Nephron progenitor cell (in vitro differentiated cells): ENCODE results near the gene ICOSLG.
"Not testable (repeated sequence)": the region's sequence is repeated elsewhere in the genome, so short reads cannot be mapped to it uniquely, and the experiment has no call there.

Experiments used
- DNase-seq: peaks from one replicate; pipeline ENCODE4 v3.0.0; 2021
- H3K27ac Mint-ChIP-seq: 2 replicates; pipeline ENCODE4 v1.8.0; 2021; ENCODE audit warnings: mild to moderate bottlenecking, moderate library complexity, mixed read lengths
- H3K27me3 Mint-ChIP-seq: 2 replicates; pipeline ENCODE4 v1.8.0; 2021; ENCODE audit warnings: mild to moderate bottlenecking, low read depth, mixed read lengths; ENCODE audit not compliant: poor library complexity
- H3K36me3 Mint-ChIP-seq: 2 replicates; pipeline ENCODE4 v1.8.0; 2021; ENCODE audit warnings: low read depth, mixed read lengths
- H3K4me1 Mint-ChIP-seq: 2 replicates; pipeline ENCODE4 v1.8.0; 2021; ENCODE audit warnings: mixed read lengths
- H3K4me3 Mint-ChIP-seq: 2 replicates; pipeline ENCODE4 v1.8.0; 2021; ENCODE audit warnings: mild to moderate bottlenecking, moderate library complexity, mixed read lengths
- H3K9me3 Mint-ChIP-seq: 2 replicates; pipeline ENCODE4 v1.8.0; 2021; ENCODE audit warnings: mild to moderate bottlenecking, moderate library complexity, mixed read lengths
- CTCF ChIP-seq: fragments of 200-600 bp; sonication (generic); IDR thresholded peaks from 2 replicates; pipeline ENCODE4 v1.5.0; 2021; ENCODE audit warnings: antibody characterized with exemption

ICOSLG gene

DNA sequence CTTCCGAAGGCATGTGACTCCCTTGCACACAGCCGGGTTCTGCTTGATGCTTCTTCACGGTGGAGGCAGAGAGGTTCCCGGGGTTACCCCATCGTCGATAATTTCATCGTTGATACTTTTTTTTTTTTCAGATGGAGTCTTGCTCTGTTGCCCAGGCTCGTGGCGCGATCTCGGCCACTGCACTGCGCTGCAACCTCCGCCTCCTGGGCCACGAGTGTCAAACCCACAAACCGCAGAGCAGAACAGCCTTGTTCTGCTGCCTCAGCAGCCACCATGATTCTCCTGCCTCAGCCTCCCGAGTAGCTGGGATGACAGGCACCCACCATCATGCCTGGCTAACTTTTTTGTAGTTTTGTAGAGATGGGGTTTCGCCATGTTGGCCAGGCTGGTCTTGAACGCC, 20.1 kb downstream of the ICOSLG start:
- not testable (repeated sequence) for H3K36me3 Mint-ChIP-seq, H3K4me3 Mint-ChIP-seq, H3K27ac Mint-ChIP-seq, H3K9me3 Mint-ChIP-seq, DNase-seq, H3K27me3 Mint-ChIP-seq, H3K4me1 Mint-ChIP-seq

DNA sequence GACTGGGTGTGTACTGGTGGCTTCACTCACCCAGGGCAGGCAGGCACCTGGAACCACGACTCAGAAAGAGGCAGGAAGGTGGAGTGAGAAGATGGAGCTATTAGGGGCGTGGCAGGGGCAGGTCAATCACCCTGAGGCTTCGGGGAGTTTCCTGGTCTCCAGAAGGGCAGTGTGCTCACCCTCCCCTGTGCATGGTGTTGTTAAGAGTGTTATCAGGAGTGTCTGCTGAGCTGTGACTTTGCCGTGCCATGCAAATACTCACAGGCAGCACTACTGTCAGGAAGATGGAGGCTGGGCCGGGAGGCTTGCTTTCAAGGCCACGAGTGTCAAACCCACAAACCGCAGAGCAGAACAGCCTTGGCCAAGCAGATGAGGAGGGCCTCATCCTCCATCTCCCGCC, 22.3 kb downstream of the ICOSLG start:
- not testable (repeated sequence) for H3K4me1 Mint-ChIP-seq, H3K27ac Mint-ChIP-seq, H3K36me3 Mint-ChIP-seq, DNase-seq, H3K4me3 Mint-ChIP-seq, H3K9me3 Mint-ChIP-seq, H3K27me3 Mint-ChIP-seq

- not testable (repeated sequence) for DNase-seq, H3K36me3 Mint-ChIP-seq, H3K9me3 Mint-ChIP-seq, H3K27ac Mint-ChIP-seq, H3K4me3 Mint-ChIP-seq, H3K4me1 Mint-ChIP-seq, H3K27me3 Mint-ChIP-seq
Observed at GRCh38 chr21:44211978-44212377, 28.8 kb downstream of the ICOSLG start.

- H3K36me3 Mint-ChIP-seq, H3K9me3 Mint-ChIP-seq, H3K27me3 Mint-ChIP-seq, DNase-seq, H3K27ac Mint-ChIP-seq, H3K4me3 Mint-ChIP-seq, H3K4me1 Mint-ChIP-seq: not testable (repeated sequence)
Observed at GRCh38 chr21:44211574-44211973, 29.2 kb downstream of the ICOSLG start.

DNA sequence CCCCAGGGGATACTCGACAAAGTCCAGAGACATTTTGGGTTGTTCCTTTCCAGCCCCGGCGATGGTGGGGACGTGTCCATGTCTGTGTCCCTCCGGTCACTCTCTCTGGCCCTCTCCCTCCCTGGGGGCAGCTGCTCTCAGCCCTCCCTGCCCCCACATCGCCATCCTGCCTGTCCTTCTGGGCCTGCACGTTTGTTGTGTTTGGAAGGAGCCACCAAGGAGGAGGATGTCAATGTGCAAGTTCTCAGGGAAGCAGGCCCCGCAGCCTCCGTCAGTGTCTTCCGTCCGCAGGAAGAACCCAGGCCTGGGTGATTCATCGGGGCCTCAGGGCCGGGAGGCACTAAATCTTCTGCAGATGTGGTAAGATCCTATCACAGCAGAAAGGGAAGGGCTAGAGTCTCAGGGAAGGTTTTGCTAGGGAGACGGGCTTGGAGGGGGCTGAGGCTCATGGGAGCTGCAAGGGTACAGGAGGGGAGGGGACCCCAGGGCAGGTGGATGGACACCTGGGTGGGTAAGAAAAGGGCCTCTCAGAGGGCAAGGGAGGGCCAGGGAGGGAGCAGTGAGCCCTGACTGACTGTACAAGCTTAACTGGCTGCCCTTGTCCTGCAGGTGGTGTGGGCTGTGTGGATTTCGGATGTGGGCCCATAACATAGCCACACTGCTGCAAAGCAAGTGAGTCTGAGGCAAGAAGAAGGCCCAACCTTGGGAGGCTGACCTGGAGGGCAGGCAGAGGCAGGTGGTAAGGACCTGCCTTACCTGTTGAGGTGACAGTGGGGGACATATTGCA, 32.7 kb downstream of the ICOSLG start:
- not testable (repeated sequence) for H3K27ac Mint-ChIP-seq, H3K27me3 Mint-ChIP-seq, H3K36me3 Mint-ChIP-seq, H3K4me1 Mint-ChIP-seq, H3K9me3 Mint-ChIP-seq, H3K4me3 Mint-ChIP-seq, DNase-seq

DNA sequence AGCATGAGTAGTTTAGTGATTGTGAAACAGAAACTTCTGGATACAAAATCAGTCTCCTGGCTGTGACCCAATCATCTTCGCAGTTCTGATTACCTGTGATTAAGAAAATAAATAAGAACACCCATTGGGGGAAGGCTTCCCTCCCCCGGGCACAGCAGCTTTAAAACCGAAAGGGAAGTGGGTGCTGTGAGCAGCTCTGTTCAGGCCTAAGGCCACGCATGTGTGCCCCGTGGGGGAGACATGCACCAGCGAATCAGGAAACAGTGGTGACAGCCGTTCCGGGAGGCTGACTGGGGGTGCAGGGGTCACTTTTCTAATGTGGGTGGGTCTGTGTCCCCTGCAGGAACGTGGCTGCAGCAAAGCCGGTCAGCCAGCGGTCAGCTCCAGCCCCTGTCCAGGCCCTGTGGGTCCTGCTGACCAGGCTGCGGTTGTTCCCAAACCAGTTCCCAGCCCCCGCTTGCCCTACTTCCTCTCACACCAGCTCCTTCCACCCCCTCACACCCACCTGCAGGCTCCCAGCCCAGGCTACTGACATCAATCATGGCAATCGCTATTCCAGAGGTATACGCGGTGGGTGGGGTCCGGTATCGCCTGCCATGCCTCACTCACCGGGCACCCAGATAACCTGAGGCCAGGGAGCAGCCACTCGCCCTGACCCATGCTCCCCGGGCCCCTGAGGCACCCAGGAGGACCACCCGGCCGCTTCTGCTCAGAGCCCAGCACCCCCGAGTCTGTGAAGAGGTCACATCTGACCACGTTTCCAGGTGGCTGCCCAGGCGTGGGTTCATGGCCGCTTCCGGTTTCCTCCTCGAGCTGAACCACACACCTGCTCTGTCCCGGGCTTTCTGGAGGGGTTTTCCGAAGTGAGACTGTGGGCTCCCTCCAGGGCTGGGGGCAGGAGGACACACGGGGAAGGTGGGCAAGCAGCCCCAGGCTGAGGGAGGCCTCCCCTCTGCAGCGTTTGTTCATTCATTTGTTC, 33.8 kb downstream of the ICOSLG start:
- not testable (repeated sequence) for H3K27me3 Mint-ChIP-seq, DNase-seq, H3K36me3 Mint-ChIP-seq, H3K27ac Mint-ChIP-seq, H3K4me3 Mint-ChIP-seq, H3K4me1 Mint-ChIP-seq, H3K9me3 Mint-ChIP-seq

DNA sequence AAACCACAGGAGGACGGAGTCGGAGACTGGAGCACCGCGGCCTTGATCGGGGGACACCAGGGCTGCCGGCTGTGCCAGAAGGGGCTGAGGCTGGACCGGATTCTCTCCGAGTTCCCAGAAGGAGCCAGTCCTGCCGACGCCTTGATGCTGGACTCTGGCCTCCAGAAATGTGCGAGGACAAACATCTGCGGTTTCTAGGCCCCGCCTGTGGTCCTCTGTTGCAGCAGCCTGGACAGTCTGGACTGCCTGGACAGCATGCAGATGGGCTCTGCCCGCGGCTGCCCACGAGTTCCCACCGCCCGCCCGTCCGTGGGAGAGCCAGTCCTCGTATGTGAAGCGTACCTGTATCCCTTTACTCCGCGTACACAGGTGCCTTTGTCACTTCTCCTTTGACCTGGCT, 34.6 kb downstream of the ICOSLG start:
- H3K27me3 Mint-ChIP-seq, H3K4me3 Mint-ChIP-seq, H3K36me3 Mint-ChIP-seq, H3K9me3 Mint-ChIP-seq, H3K4me1 Mint-ChIP-seq, H3K27ac Mint-ChIP-seq, DNase-seq: not testable (repeated sequence)

DNA sequence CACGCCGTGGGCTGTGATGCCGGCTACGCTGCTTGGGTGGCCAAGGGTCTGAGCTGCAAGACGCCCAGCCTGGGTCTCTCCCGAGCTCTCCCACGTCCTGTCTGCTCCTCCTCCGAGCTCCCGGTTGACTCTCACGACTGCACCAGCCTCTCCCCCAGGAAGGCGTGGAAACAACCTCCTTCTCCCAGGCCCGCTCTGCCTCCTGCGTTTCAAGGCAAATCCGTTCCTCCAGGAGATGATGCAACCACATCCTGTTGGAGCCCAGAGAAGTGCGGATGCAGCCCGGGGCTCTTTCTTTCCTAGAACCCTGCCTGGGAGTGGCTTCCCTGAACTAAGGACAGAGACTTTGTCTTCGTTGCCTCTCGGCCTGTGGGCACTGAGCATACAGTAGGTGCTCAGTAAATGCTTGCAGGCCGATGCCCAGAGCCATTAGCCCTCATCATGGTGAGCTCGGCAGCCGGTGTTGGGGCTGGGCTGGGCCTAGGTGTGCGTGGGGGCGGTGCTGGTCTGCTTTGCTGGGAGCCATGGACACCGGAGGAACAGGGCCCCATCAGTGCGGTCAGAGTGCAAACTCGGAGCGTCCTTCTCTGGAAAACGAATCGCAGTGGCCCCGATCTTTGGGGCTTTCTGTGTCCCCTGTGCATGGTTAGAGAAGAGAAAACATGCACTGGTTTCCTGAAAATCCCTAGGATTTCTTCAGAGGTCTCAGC, 38.0 kb downstream of the ICOSLG start:
- H3K4me1 Mint-ChIP-seq, DNase-seq, H3K4me3 Mint-ChIP-seq, H3K36me3 Mint-ChIP-seq, H3K9me3 Mint-ChIP-seq, H3K27ac Mint-ChIP-seq: not testable (repeated sequence)
- peaks cover 17% of the 10 kb centered on the region for H3K27me3 Mint-ChIP-seq

- H3K27me3 Mint-ChIP-seq: peaks cover 17% of the 10 kb centered on the region
- H3K9me3 Mint-ChIP-seq: not testable (repeated sequence)
Observed at GRCh38 chr21:44199997-44200396, 40.7 kb downstream of the ICOSLG start.

GRCh38 chr21:44199448-44199847, 41.3 kb downstream of the ICOSLG start:
- H3K27me3 Mint-ChIP-seq: peaks cover 17% of the 10 kb centered on the region
- DNase-seq: no peak

More at GRCh38 chr21:44199997-44200396, 40.7 kb downstream of the ICOSLG start:
- not testable (repeated sequence) for H3K4me3 Mint-ChIP-seq, DNase-seq, H3K27ac Mint-ChIP-seq, H3K4me1 Mint-ChIP-seq, H3K36me3 Mint-ChIP-seq

DNA sequence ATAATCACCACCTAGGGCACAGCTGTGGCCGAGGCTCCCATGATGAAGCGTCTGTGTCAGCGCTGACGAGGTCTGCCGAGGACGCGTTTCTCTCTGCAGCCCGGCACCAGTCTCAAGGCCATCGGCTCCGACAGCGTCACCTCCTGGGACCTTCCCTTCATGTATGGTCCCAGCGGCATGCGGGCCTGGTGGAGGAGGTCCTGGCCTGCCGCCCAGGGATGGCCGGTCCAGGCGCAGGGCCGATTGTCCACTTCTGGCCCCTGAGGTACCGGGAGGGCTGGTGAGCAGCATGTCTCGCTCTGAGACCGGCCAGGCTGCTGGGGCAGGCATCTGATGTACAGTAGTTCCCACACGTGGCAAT, 43.6 kb downstream of the ICOSLG start:
- H3K4me1 Mint-ChIP-seq, H3K36me3 Mint-ChIP-seq, H3K27ac Mint-ChIP-seq, DNase-seq, H3K4me3 Mint-ChIP-seq, H3K9me3 Mint-ChIP-seq: not testable (repeated sequence)
- H3K27me3 Mint-ChIP-seq: peaks cover 17% of the 10 kb centered on the region

More at GRCh38 chr21:44199448-44199847, 41.3 kb downstream of the ICOSLG start:
- Mint-ChIP-seq H3K9me3 (no peaks in the 10 kb centered on the region), H3K36me3 (no peaks in the 10 kb centered on the region), H3K27ac (no peak overlapping the region), H3K4me1 (peaks cover 4% of the 10 kb centered on the region), H3K4me3 (no peak overlapping the region)
- no peak for TF ChIP-seq CTCF

GRCh38 chr21:44196212-44197155, 44.3 kb downstream of the ICOSLG start:
- not testable (repeated sequence) for H3K4me1 Mint-ChIP-seq, H3K36me3 Mint-ChIP-seq, H3K27ac Mint-ChIP-seq, H3K4me3 Mint-ChIP-seq, H3K9me3 Mint-ChIP-seq, DNase-seq
- peaks cover 17% of the 10 kb centered on the region for H3K27me3 Mint-ChIP-seq
